ENCODE data around the gene RAB7A. TPM values are rescaled to one million over a fixed set of nuclear protein-coding genes. Genes with fewer than 3 reads are reported as not detected.
A peak's percentile ranks its signal among the peaks of the same experiment; 100 is the strongest.

The RAB7A gene
- total RNA-seq, 1 experiment from 2014 or later = 50.8 TPM

- no peaks in the 10 kb centered on the region for H3K9me3 ChIP-seq (replicated peaks)
- no peak overlapping the region for H3K4me3 ChIP-seq
- H3K36me3 ChIP-seq = peaks cover 11% of the 10 kb centered on the region
- DNase-seq (ENCODE audit: low read depth in 1 of 2, low spot score in 2 of 2) = no peak
- H3K27me3 ChIP-seq (replicated peaks) = no peaks in the 10 kb centered on the region
- no peak overlapping the region for H3K27ac ChIP-seq
- peaks cover 11% of the 10 kb centered on the region for H3K4me1 ChIP-seq (replicated peaks)
These were observed 54.3 kb downstream of the RAB7A start for GRCh38 chr3:128780101-128780837.

DNA sequence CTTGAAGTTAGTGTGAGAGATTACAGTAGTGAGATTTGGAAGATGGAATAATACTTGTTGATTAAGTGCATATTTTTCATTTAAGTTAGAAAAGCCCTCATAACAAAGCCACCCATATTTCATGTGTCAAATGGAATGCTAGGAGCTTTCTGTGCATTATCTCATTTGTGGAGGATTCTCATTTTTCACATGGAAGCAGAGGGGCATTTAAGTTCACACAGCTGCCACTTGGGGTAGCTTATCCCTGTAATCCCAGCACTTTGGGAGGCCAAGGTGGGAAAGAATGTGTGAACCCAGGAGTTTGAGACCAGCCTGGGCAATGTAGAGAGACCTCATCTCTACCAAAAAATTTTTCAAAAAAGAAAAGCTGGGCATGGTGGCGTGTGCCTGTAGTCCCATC is 55.2 kb downstream of the RAB7A start:
- Histone ChIP-seq H3K36me3 (peaks cover 11% of the 10 kb centered on the region), H3K4me3 (no peak overlapping the region), H3K9me3 (replicated peaks) (no peaks in the 10 kb centered on the region), H3K27ac (no peak overlapping the region), H3K27me3 (replicated peaks) (no peaks in the 10 kb centered on the region), H3K4me1 (replicated peaks) (peaks cover 6% of the 10 kb centered on the region)
- no peak for DNase-seq (ENCODE audit: low read depth in 1 of 2, low spot score in 2 of 2)

GRCh38 chr3:128782282-128783146 is 56.5 kb downstream of the RAB7A start:
- Histone ChIP-seq H3K4me3 (no peak overlapping the region), H3K27ac (no peak overlapping the region), H3K9me3 (replicated peaks) (no peaks in the 10 kb centered on the region), H3K36me3 (peaks cover 3% of the 10 kb centered on the region), H3K27me3 (replicated peaks) (no peaks in the 10 kb centered on the region), H3K4me1 (replicated peaks) (peaks cover 15% of the 10 kb centered on the region)
- no peak for DNase-seq (ENCODE audit: low read depth in 1 of 2, low spot score in 2 of 2)

DNA sequence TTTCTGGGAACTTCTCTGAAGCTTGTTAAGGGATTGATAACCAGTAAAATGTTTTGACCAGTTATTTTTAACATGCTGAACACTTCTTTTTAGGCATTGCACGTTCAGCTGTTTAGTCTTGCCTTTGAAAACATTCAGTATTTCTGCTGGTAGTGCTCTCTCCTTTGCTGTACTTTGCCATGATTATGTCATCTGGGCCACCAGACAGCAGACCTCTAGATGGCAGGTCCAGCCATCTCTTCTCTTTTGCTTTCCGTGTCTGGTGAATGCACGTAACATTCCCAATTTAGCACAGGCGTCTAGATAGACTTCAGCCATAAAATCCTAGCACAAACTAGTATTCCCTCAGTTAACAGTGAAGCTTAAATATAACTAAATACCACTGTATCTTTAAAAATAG is 57.8 kb downstream of the RAB7A start:
- Histone ChIP-seq H3K27me3 (replicated peaks) (no peaks in the 10 kb centered on the region), H3K9me3 (replicated peaks) (no peaks in the 10 kb centered on the region), H3K4me3 (no peak overlapping the region), H3K4me1 (replicated peaks) (peaks cover 24% of the 10 kb centered on the region), H3K27ac (no peak overlapping the region), H3K36me3 (no peaks in the 10 kb centered on the region; the same call in 1 of the 2 replicates)
- DNase-seq (ENCODE audit: low read depth in 1 of 2, low spot score in 2 of 2) = no peak

GRCh38 chr3:128784232-128784631 is 58.2 kb downstream of the RAB7A start:
- no peak overlapping the region for H3K27ac ChIP-seq
- no peaks in the 10 kb centered on the region; the same call in 1 of the 2 replicates for H3K36me3 ChIP-seq
- H3K4me3 ChIP-seq = no peak overlapping the region
- H3K4me1 ChIP-seq (replicated peaks) = peaks cover 24% of the 10 kb centered on the region
- H3K27me3 ChIP-seq (replicated peaks) = no peaks in the 10 kb centered on the region
- no peaks in the 10 kb centered on the region for H3K9me3 ChIP-seq (replicated peaks)
- no peak for DNase-seq (ENCODE audit: low read depth in 1 of 2, low spot score in 2 of 2)

- no peaks in the 10 kb centered on the region; the same call in 1 of the 2 replicates for H3K36me3 ChIP-seq
- H3K4me1 ChIP-seq (replicated peaks) = peaks cover 28% of the 10 kb centered on the region
- H3K27me3 ChIP-seq (replicated peaks) = no peaks in the 10 kb centered on the region
- no peak overlapping the region for H3K4me3 ChIP-seq
- H3K9me3 ChIP-seq (replicated peaks) = no peaks in the 10 kb centered on the region
- H3K27ac ChIP-seq = no peak overlapping the region
- no peak for DNase-seq (ENCODE audit: low read depth in 1 of 2, low spot score in 2 of 2)
These were observed 58.9 kb downstream of the RAB7A start for GRCh38 chr3:128784843-128785242.

DNA sequence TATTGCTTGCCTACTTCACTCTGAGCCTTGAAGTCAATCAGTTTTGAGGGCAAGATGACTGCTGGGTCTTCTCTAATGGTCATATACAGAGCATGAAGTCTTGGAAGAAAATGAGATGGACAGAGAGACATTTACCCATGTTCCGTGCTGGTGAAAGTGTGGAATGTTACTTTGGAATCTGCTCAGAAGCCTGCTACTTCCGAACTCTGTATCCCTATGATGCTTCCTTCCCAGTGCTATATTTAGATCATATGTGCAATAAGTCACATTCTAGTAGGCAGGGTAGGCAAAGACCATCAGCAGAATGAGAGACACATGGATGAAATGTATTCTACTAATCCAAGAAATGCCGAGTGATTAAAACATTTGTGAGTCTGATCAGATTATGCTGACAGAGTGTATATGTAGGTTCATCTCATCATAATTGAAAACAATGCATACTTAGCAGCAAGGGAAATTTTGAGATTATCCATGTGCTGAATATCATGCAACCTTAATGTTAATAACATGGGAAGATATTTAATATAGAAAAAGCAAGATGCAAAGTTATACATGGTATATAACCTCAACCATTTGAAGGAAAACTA is 60.5 kb downstream of the RAB7A start:
- Histone ChIP-seq H3K27ac (no peak overlapping the region), H3K27me3 (replicated peaks) (no peaks in the 10 kb centered on the region), H3K9me3 (replicated peaks) (no peaks in the 10 kb centered on the region), H3K4me1 (replicated peaks) (peaks cover 28% of the 10 kb centered on the region), H3K36me3 (no peaks in the 10 kb centered on the region), H3K4me3 (no peak overlapping the region)
- no peak for DNase-seq (ENCODE audit: low read depth in 1 of 2, low spot score in 2 of 2)

- H3K36me3 ChIP-seq = no peaks in the 10 kb centered on the region
- no peaks in the 10 kb centered on the region for H3K9me3 ChIP-seq (replicated peaks)
- peak; percentile 19 to 50 for DNase-seq (ENCODE audit: low read depth in 1 of 2, low spot score in 2 of 2)
- no peak overlapping the region for H3K4me3 ChIP-seq
- peaks cover 28% of the 10 kb centered on the region for H3K4me1 ChIP-seq (replicated peaks)
- H3K27me3 ChIP-seq (replicated peaks) = no peaks in the 10 kb centered on the region
- peak overlapping the region; percentile 12; the same call in 1 of the 2 replicates for H3K27ac ChIP-seq
These were observed 61.6 kb downstream of the RAB7A start for GRCh38 chr3:128787256-128788253.

- no peak for DNase-seq (ENCODE audit: low read depth in 1 of 2, low spot score in 2 of 2)
- no peaks in the 10 kb centered on the region for H3K27me3 ChIP-seq (replicated peaks)
- no peak overlapping the region for H3K27ac ChIP-seq
- H3K9me3 ChIP-seq (replicated peaks) = no peaks in the 10 kb centered on the region
- peaks cover 28% of the 10 kb centered on the region for H3K4me1 ChIP-seq (replicated peaks)
- no peaks in the 10 kb centered on the region for H3K36me3 ChIP-seq
- H3K4me3 ChIP-seq = no peak overlapping the region
These were observed 62.4 kb downstream of the RAB7A start for GRCh38 chr3:128788268-128788869.

DNA sequence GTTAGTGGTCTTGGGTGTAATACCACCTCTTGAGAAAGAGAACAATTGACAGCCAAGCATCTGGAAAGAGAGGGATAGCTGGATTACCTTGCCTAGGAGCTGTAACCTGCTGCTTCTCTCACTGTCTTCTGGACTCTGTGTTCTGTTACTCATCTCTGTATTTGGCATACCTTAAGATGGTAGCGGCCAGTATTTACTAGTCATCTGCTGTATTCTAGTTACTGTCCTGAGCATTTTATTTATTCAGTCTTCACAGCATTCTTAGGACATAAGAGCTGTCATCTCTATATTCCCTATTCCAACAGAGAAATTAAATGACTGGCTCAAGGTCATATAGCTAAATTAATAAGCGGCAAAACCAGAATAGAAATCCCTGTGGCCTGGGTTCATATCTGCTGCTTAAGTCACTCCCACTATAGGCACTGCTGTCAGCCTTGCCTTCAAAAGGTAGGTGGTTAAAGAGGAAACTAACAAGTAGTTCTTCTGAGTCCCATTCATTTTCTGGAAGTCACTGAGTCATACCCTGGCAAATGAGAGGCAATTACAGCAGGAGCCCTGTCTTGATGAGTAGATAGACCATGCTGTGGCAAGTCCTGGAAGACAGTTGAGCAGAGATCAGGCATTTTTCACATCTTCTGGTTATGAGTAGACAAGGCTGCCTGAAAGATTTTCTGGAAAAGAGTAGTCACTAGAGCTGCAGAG is 68.2 kb downstream of the RAB7A start:
- H3K4me1 ChIP-seq (replicated peaks) = peaks cover 16% of the 10 kb centered on the region
- no peaks in the 10 kb centered on the region for H3K9me3 ChIP-seq (replicated peaks)
- no peak overlapping the region for H3K27ac ChIP-seq
- no peak overlapping the region for H3K4me3 ChIP-seq
- H3K27me3 ChIP-seq (replicated peaks) = no peaks in the 10 kb centered on the region
- H3K36me3 ChIP-seq = peaks cover 33% of the 10 kb centered on the region
- DNase-seq (ENCODE audit: low read depth in 1 of 2, low spot score in 2 of 2) = peak in 1 of 2 experiments; percentile 34

GRCh38 chr3:128794770-128795649 is 69.0 kb downstream of the RAB7A start:
- Histone ChIP-seq H3K4me3 (no peak overlapping the region), H3K36me3 (peaks cover 41% of the 10 kb centered on the region), H3K4me1 (replicated peaks) (peaks cover 13% of the 10 kb centered on the region), H3K9me3 (replicated peaks) (no peaks in the 10 kb centered on the region), H3K27ac (no peak overlapping the region), H3K27me3 (replicated peaks) (no peaks in the 10 kb centered on the region)
- DNase-seq (ENCODE audit: low read depth in 1 of 2, low spot score in 2 of 2) = peak; percentile 53 to 61

Data from SJSA1 (cell line).